Measurements from ENCODE around the gene FOXF2. TPM values are rescaled to one million over a fixed set of nuclear protein-coding genes. Genes with fewer than 3 reads are reported as not detected.
A peak's percentile ranks its signal among the peaks of the same experiment; 100 is the strongest.

The FOXF2 gene
- total RNA-seq, 1 donor, result 8.1 TPM

- H3K4me3 ChIP-seq (ENCODE audit: low read depth, low read length), result no peak overlapping the region
- DNase-seq (ENCODE audit: low read depth), result no peak
- no peak for TF ChIP-seq CTCF (IDR thresholded peaks at IDR 0.05; ENCODE audit: insufficient read depth, low read length)
Measured at GRCh38 chr6:1378065-1379016, 11.0 kb upstream of the FOXF2 start.

GRCh38 chr6:1379017-1379787, 10.2 kb upstream of the FOXF2 start:
- TF ChIP-seq CTCF (IDR thresholded peaks at IDR 0.05; ENCODE audit: insufficient read depth, low read length), result peak; percentile 5
- no peak overlapping the region for H3K4me3 ChIP-seq (ENCODE audit: low read depth, low read length)
- no peak for DNase-seq (ENCODE audit: low read depth)

GRCh38 chr6:1379788-1380147, 9.6 kb upstream of the FOXF2 start:
- DNase-seq (ENCODE audit: low read depth), result no peak
- peak; percentile 0 for TF ChIP-seq CTCF (IDR thresholded peaks at IDR 0.05; ENCODE audit: insufficient read depth, low read length)
- no peak overlapping the region for H3K4me3 ChIP-seq (ENCODE audit: low read depth, low read length)

GRCh38 chr6:1380625-1381427, 8.6 kb upstream of the FOXF2 start:
- no peak for TF ChIP-seq CTCF (IDR thresholded peaks at IDR 0.05; ENCODE audit: insufficient read depth, low read length)
- DNase-seq (ENCODE audit: low read depth), result no peak
- no peak overlapping the region for H3K4me3 ChIP-seq (ENCODE audit: low read depth, low read length)

- H3K4me3 ChIP-seq (ENCODE audit: low read depth, low read length), result peak overlapping the region; percentile 37
- peak; percentile 71 for TF ChIP-seq CTCF (IDR thresholded peaks at IDR 0.05; ENCODE audit: insufficient read depth, low read length)
- DNase-seq (ENCODE audit: low read depth), result no peak
Measured at GRCh38 chr6:1381481-1382330, 7.7 kb upstream of the FOXF2 start.

Measured in fibroblast of the aortic adventitia (primary cell).